ENCODE results near the gene CASZ1.

CASZ1 gene

GRCh38 chr1:10737651-10738050, 58.8 kb downstream of the CASZ1 start:
- TF ChIP-seq, protein P1, sequence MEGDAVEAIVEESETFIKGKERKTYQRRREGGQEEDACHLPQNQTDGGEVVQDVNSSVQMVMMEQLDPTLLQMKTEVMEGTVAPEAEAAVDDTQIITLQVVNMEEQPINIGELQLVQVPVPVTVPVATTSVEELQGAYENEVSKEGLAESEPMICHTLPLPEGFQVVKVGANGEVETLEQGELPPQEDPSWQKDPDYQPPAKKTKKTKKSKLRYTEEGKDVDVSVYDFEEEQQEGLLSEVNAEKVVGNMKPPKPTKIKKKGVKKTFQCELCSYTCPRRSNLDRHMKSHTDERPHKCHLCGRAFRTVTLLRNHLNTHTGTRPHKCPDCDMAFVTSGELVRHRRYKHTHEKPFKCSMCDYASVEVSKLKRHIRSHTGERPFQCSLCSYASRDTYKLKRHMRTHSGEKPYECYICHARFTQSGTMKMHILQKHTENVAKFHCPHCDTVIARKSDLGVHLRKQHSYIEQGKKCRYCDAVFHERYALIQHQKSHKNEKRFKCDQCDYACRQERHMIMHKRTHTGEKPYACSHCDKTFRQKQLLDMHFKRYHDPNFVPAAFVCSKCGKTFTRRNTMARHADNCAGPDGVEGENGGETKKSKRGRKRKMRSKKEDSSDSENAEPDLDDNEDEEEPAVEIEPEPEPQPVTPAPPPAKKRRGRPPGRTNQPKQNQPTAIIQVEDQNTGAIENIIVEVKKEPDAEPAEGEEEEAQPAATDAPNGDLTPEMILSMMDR (IDR thresholded peaks at IDR 0.05; ENCODE audit: low read depth, low read length): no peak
- H3K4me3 ChIP-seq (ENCODE audit: low read depth, low read length): no peak overlapping the region

DNA sequence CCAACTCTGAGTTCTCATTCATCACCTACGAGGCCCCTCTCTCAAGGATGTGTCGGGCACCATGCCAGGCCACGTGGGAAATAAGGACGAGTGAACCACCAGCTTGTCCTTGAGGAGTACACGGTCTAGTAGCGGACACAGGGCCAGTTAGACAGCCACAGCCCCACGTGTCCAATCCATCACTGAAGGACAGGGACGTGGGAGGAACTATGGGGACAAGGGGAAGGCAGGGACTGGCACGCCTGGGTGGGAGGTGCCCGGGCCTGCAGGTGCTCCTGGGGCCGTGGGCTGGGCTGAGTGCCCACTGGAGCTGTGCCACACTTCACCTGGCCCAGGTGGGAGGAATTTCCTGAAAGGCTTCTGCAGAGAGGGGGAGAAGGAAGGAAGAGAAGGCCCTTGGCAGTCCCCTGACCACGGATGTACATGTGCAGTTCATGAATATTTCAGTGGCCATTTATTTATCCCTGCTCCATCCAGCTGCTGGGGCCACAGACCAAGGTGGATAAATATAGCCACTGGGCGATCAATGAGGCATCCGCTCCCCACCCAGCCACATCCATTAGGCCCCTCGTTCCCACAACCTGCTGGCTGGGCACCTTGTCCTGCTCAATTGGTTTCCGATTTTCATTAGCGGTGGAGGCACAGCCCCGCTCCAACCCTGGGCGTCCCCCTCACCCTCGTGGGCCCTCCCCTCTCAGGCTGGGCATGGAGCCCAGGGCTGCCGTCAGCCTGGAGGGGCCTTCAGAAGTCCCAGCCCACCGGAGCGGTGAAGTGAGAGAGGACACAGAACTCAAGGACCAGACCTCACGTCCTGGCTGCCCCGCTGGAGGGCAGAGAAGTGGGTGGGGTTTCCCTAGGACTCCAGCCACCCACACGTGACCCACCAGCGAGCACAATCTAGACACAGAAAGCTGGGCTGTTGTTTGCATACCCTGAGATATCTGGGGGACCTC, 59.5 kb downstream of the CASZ1 start:
- TF ChIP-seq, protein P1 (IDR thresholded peaks at IDR 0.05; ENCODE audit: low read depth, low read length): no peak
- no peak overlapping the region for H3K4me3 ChIP-seq (ENCODE audit: low read depth, low read length)

DNA sequence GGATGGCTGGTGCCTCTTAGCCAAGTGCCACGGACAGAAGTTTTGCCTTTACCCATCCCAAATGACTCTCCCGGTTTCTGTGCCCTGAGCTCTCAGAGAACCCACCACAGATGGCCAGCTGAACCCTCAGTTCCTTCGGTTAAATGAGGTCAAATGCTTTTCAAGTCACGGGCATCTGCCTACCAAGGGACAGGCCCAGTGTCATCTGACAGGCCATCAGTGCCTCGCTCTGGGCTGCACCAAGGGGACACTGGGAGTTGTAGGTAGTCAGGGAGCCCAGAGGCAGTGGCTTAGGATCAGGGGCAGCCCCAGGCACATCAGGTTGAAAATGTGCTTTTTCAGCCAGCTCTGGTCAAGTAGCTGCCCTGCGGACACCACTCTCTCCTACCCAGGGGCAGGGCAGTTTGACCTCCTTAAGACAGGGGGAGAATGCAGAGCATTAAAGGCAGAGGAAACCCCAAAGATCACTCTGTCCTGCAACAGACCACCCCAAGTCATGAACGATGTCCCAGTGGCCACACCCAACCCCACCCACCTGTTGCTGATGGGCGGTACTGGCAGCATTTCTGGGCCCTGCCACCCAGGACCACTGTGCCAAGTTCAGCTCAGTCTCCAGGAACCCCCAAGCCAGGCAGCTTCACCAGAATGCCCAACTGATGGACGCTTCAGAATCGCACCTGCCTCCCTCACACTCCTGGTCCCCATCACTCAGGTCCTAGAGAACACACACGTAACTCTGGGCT, 60.7 kb downstream of the CASZ1 start:
- TF ChIP-seq, protein P1 (IDR thresholded peaks at IDR 0.05; ENCODE audit: low read depth, low read length): no peak
- no peak overlapping the region for H3K4me3 ChIP-seq (ENCODE audit: low read depth, low read length)

DNA sequence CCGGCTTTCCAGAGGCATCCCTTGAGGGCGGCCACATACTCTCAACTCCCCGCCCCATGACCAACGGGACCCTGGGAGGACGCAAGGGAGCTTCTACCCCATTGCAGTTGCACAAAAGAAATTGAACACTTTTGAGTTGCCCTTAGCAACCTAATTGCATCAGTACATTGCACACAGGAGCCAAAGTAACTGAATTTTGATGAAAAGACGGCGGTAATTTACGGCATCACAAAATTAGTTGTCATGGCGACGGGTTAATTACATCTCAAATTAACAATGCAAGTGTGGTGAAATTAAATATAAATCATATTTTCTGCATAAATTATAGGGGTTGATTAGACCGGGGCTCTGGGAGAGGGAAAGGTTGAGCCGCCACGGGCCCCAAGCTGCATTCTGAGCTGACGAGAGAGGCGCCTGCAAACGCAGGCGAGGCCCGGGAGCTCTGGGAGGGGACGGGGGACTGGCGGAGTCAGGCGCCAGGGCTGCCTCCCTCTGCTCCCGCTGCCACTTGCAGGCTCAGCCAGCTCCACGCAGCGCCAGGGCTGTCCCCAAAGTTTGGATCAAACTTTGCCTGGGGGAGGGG, 61.4 kb downstream of the CASZ1 start:
- no peak overlapping the region for H3K4me3 ChIP-seq (ENCODE audit: low read depth, low read length)
- TF ChIP-seq, protein P1 (IDR thresholded peaks at IDR 0.05; ENCODE audit: low read depth, low read length): no peak

DNA sequence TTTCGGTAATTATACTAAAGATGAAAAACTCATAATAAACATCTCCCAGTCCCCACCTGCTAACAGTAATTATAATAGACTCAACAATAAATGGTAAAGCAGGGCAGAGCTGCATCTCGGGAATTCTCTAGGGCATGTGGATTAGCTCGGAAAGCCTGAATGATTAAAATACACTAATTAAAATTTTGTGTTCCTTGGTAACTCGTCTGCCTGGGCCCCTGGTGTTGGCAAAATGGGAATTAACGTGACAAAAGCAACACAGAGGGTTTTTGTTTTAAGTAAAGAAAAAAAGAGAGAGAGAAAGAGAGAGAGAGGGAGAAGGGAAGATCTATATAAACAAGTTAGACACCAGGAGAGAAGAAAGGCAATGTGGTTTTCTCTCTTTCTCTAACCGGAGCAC, 62.1 kb downstream of the CASZ1 start:
- no peak overlapping the region for H3K4me3 ChIP-seq (ENCODE audit: low read depth, low read length)
- TF ChIP-seq, protein P1 (IDR thresholded peaks at IDR 0.05; ENCODE audit: low read depth, low read length): no peak

DNA sequence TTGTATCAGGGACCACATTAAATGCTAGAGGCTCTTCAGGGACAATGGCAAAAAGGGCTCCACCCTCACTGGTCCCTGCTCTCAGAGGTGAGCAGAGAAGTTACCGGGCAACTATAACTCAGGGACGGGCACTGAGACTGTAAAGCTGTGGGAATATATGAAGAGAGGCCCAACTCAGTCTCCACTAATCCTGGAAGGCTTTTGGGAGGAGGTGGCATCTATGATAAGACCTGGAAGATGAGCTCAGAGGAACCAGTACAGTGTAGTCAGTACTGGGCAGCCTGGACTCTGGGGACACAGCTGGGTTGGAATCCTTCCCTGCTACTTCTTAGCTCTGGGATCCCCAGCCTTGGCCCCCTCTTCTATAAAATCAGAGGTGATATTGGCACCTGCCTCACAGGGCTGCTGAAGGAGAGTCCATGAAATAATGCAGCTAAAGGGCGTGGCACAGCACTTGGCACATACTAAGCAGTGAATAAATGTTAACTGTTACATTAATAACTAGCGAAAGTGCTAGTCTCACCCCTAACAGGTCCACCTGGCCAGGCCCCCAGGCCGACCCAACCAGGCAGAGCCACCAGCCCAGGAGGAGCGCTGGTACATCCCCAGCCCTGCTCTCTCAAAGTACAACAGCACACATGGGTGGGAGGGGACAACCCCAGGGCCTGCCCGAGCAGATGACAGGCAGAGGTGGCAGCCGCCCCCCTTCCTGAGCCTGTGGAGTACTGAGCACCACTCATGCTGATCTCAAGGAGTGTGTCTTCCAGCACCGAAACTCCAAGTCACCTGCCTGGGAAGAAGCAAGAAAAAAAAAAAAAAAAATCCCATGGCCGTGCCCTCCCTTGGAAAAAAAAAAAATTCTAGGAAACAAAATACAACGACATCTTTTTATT, 62.7 kb downstream of the CASZ1 start:
- TF ChIP-seq, protein P1 (IDR thresholded peaks at IDR 0.05; ENCODE audit: low read depth, low read length): no peak
- no peak overlapping the region for H3K4me3 ChIP-seq (ENCODE audit: low read depth, low read length)
